ENCODE measurements around the gene ISG20. TPM values are rescaled to one million over a fixed set of nuclear protein-coding genes. Genes with fewer than 3 reads are reported as not detected.

ISG20 gene
- total RNA-seq, 1 donor from 2014 or later = 2.5 TPM

GRCh38 chr15:88661041-88661700 lies 22.4 kb downstream of the ISG20 start:
- no peak for DNase-seq

GRCh38 chr15:88661761-88662556 lies 23.1 kb downstream of the ISG20 start:
- intact Hi-C loops (cut with DNase I) = no loop called here
- no peak for DNase-seq
- ATAC-seq (ENCODE audit: poor library complexity) = no peak

More at GRCh38 chr15:88661041-88661700, 22.4 kb downstream of the ISG20 start:
- intact Hi-C loops (cut with DNase I) = no loop called here
- no peak for ATAC-seq (ENCODE audit: poor library complexity)

DNA sequence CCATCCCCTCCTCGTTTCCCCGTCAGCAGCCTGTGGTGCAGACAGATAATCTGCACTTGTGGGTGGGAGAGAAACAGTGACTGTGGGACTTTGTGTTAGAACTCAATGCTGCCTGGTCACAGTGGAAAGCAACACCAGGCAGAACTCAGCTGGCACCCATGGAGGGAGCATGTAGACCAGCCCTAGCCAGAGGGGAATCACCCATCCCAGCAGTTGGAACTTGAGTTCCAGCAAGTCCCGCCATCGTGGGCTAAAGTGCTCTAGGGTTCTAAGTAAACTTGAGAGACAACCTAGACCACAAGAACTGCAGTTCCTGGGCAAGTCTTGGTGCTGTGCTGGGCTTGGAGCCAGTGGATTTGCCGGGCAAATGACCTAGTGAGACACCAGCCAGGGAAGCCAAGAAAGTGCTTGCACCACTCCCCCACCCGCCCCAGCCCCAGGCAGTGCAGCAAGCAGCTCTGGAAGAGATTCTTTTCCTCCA lies 24.4 kb downstream of the ISG20 start:
- intact Hi-C loops (cut with DNase I) = no loop called here
- ATAC-seq (ENCODE audit: poor library complexity) (no peak), DNase-seq (no peak)

GRCh38 chr15:88664151-88664778 lies 25.4 kb downstream of the ISG20 start:
- intact Hi-C loops (cut with DNase I) = no loop called here
- no peak for ATAC-seq (ENCODE audit: poor library complexity)

DNA sequence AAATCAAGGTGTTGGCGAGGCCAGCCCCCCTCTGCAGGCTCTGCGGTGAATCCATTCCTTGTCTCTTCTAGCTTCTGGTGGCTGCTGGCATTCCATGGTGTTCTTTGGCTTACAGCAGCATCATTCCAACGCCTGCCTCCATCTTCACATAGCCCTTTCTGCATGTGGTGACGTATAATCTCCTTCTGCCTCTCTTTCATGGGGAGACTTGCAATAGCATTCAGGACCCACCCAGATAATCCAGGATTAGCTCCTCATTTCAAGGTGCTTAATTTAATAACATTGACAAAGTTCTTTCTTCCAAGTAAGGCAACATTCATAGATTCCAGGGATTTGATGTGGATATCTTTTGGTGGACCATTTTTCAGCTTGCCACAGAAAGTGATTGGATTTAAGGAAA lies 35.8 kb downstream of the ISG20 start:
- ATAC-seq (ENCODE audit: poor library complexity) = no peak
- intact Hi-C loops (cut with DNase I) = no loop called here
- no peak for DNase-seq

More at GRCh38 chr15:88664151-88664778, 25.4 kb downstream of the ISG20 start:
- no peak for DNase-seq

GRCh38 chr15:88678755-88679154 lies 39.9 kb downstream of the ISG20 start:
- intact Hi-C loops (cut with DNase I) = no loop called here
- DNase-seq (no peak), ATAC-seq (ENCODE audit: poor library complexity) (no peak)

DNA sequence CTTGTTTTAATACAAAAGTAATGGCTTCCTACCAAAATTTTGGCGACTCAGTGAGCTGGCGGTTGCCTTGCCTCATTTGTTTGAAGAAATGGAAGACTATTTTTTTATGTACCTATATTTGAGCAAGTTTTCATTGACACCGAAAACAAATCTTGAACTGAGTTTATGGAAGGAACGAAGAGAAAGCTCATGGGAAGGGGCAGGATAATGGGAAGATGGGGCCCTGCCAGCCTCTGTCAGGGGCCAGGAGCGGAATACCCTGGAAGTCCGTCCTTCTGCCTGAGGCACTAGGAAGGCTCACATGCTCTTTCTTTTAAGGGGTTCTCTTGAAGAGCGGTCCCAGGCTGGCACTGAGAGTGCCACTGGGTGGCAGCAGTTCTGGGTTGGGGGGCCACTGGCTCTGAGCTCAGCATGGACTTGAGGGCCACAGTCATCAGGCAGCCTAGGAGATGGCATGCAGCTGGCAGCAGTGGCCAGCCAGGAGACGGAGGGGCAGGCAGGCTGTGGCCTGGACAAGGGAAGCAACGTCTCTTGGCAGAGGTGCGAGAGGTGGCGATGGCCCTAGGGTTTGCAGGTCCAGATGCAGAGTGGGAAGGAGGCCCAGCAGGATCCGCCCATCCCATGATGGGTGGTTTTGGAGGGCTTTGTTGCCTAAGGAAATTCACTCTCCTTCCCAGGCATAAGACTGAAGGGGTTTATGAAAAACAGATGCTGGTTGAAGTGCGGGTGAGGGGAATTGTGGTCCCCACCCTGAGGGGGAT lies 41.6 kb downstream of the ISG20 start:
- DNase-seq = no peak
- intact Hi-C loops (cut with DNase I) = no loop called here
- no peak for ATAC-seq (ENCODE audit: poor library complexity)

- intact Hi-C loops (cut with DNase I) = no loop called here
- peak; percentile 48 for DNase-seq
- no peak for ATAC-seq (ENCODE audit: poor library complexity)
Observed at GRCh38 chr15:88681610-88682221, 42.9 kb downstream of the ISG20 start.

- ATAC-seq (ENCODE audit: poor library complexity) (no peak), DNase-seq (no peak)
- intact Hi-C loops (cut with DNase I) = no loop called here
Observed at GRCh38 chr15:88684345-88684744, 45.5 kb downstream of the ISG20 start.

DNA sequence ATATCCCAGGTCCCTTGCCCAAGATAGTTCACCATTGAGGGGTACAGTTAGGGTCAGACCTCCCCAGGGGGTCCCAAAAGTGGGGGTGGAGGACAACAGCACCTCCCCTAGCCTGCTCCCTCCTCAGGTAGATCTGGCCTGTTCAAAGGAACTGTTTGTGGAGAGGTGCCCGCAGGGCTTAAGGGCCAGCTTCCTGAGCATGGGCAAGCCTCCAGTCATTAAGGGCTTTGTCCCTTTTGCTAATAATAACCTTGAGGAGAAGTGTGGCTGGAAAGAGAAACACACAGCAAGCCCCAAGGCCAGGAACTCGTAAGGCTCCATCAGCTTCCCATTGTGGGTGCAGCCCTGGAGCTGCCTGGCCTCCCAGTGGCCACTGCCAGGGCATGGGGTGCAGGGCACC lies 47.4 kb downstream of the ISG20 start:
- DNase-seq = no peak
- intact Hi-C loops (cut with DNase I) = no loop called here
- ATAC-seq (ENCODE audit: poor library complexity) = peak; percentile 45

GRCh38 chr15:88688394-88688933 lies 49.6 kb downstream of the ISG20 start:
- intact Hi-C loops (cut with DNase I) = no loop called here

GRCh38 chr15:88690331-88690730 lies 51.5 kb downstream of the ISG20 start:
- intact Hi-C loops (cut with DNase I) = no loop called here
- ATAC-seq (ENCODE audit: poor library complexity) (no peak), DNase-seq (no peak)

More at GRCh38 chr15:88688394-88688933, 49.6 kb downstream of the ISG20 start:
- DNase-seq (no peak), ATAC-seq (ENCODE audit: poor library complexity) (no peak)

DNA sequence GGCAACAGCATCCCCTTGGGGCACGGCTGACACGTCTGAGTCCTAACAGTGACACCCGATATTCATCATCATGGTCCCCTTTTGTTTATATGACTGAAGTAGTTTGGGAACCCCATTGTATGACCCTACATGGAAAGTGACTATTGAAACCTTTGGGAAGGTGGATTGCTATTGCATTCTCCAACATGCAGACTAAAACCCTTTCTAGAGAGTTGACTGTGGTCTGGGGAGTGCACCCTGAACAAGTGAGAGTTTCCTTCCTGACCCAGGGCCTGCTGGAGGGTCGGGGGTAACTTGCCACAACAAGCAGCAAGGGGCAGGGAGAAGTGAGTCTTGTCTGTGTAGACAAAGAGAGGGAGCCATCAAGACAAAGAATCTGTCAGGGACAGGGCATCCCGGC lies 54.4 kb downstream of the ISG20 start:
- ATAC-seq (ENCODE audit: poor library complexity) (no peak), DNase-seq (no peak)
- intact Hi-C loops (cut with DNase I) = no loop called here

GRCh38 chr15:88695101-88695500 lies 56.3 kb downstream of the ISG20 start:
- intact Hi-C loops (cut with DNase I) = no loop called here
- no peak for ATAC-seq (ENCODE audit: poor library complexity)
- DNase-seq = no peak

DNA sequence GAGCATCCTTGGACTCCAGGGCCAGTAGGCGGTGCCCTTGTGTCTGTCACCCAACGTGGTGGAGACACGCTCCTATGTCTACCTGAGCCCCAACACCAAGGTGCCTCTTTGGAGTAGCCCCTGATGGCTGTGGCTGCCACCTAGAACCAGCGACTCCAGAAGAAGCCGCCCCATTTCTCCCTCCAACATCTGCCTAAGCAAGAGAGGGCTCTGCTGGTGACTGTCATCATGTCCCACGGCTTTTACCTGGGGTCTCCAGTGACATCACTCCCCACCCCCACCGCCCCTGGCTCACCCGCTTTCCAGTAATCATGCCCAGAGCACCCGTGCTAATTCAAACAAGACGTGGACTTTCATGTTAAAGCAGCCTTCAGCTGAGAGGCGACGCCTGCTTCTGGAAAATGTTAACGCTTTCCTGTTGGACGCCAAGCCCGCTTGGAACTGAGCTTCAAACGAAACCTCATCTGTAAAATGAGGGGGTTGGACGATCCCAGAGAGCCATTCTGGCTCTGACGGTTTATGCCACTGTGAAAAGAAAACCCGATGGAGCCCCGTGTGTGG lies 57.0 kb downstream of the ISG20 start:
- ATAC-seq (ENCODE audit: poor library complexity) = no peak
- DNase-seq = no peak
- intact Hi-C loops (cut with DNase I) = no loop called here

DNA sequence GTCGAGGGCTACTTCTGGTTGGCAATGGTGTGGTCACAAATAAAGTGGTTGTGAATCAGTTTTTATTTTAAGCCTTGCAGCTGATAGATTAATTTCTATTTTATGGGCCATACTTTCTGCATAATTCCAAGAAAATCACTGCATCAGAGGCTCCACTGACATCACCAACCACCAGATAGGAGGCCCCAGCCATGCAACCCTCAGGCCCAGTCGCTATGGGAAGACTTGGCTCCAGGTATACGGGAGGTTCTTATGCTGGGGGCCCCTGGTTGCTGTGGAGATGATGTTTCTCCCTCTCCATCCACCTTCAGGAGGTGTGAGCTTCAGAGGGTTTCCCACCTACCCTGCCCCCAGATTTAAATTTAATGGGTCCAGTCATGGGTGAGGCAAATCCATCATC lies 57.4 kb downstream of the ISG20 start:
- DNase-seq (no peak), ATAC-seq (ENCODE audit: poor library complexity) (no peak)
- intact Hi-C loops (cut with DNase I) = no loop called here

DNA sequence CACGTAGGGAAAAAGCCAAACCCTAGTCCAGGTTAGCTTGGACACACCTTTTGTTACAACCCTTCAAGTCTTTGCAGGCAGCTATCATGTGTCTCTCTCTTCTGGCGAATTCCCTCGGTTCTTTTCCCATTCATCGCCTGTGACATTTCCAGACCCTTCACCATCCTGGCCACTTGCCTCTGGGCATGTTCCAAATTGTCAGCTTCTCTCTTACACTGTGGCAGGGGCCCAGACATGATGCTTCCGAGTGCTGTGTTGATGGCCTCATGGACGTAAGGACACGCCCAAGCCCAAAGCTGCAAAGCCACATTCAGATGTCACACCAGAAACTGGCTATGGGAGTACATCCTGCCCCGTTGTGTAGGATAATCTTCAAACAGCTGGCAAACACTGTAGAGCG lies 58.5 kb downstream of the ISG20 start:
- intact Hi-C loops (cut with DNase I) = no loop called here
- DNase-seq (no peak), ATAC-seq (ENCODE audit: poor library complexity) (no peak)

DNA sequence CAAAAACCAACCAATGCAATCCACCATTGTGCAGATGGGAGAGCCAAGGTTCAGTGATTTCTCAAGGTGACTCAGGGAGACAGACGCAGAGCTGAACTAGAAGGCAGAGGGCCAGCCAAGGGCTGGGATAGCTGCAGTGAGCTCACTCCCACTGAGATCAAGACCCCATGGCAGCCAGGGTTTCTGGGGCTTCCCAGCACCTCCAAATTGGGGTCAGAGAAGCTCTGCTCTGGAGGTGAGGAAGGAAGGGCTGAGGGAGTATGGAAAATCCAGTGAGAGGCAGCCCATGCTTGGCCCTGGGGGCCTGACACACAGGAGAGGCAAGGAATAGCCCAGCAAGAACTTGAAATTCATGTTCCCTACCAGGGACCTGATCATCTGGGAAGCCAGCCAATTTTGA lies 61.0 kb downstream of the ISG20 start:
- DNase-seq (no peak), ATAC-seq (ENCODE audit: poor library complexity) (no peak)
- intact Hi-C loops (cut with DNase I) = no loop called here
